HepG2 (cell line): Measurements from ENCODE around the gene ZC3H12A. TPM values are rescaled to one million over a fixed set of nuclear protein-coding genes. Genes with fewer than 3 reads are reported as not detected.

Source experiments
- ATF2 ChIP-seq: sonication (generic); formaldehyde crosslinking; IDR thresholded peaks from 2 replicates; pipeline ENCODE4 v1.4.0; 2020; ENCODE audit warnings: missing genetic modification reagents
- CTCF ChIP-seq: sonication (generic); formaldehyde crosslinking; IDR thresholded peaks from 2 replicates; pipeline ENCODE4 v1.5.0; 2020; ENCODE audit warnings: mild to moderate bottlenecking, missing genetic modification reagents, moderate library complexity
- GABPB1 ChIP-seq: IDR thresholded peaks from 2 replicates; pipeline ENCODE4 v1.6.1; 2016; ENCODE audit warnings: mild to moderate bottlenecking, missing genetic modification reagents, moderate library complexity, missing compliant biosample characterization
- IKZF5 ChIP-seq: IDR thresholded peaks from 2 replicates; pipeline ENCODE4 v1.6.1; 2018; ENCODE audit warnings: missing genetic modification reagents, mild to moderate bottlenecking, missing compliant biosample characterization
- IRF9 ChIP-seq: sonication (generic); formaldehyde crosslinking; IDR thresholded peaks from 2 replicates; pipeline ENCODE4 v1.8.0; 2022; ENCODE audit warnings: missing genetic modification reagents, mild to moderate bottlenecking, borderline replicate concordance
- KMT2A ChIP-seq: sonication (generic); formaldehyde crosslinking; IDR thresholded peaks from 2 replicates; pipeline ENCODE4 v1.4.0; 2020; ENCODE audit warnings: missing genetic modification reagents
- NR2F6 ChIP-seq, 2 experiments: IDR thresholded peaks; 2 replicates each; pipeline ENCODE4 v1.6.1; 2016; ENCODE audit warnings: antibody characterized with exemption in 1 of 2, mild to moderate bottlenecking in 1 of 2
- POLR2G ChIP-seq: fragments of 200-400 bp; formaldehyde crosslinking; IDR thresholded peaks from 2 replicates; pipeline ENCODE4 v1.6.1; 2018; ENCODE audit warnings: mild to moderate bottlenecking, low read depth, low read length, moderate library complexity
- RAD21 ChIP-seq: fragments of 450-650 bp; formaldehyde crosslinking; IDR thresholded peaks from 2 replicates; pipeline ENCODE4 v1.5.0; 2020; ENCODE audit warnings: mild to moderate bottlenecking
- STAG1 ChIP-seq: sonication (generic); formaldehyde crosslinking; IDR thresholded peaks from 2 replicates; pipeline ENCODE4 v1.4.0; 2020; ENCODE audit warnings: missing genetic modification reagents
- XRCC5 ChIP-seq: fragments of 200-400 bp; formaldehyde crosslinking; optimal IDR thresholded peaks from 2 replicates; pipeline ENCODE3; 2017; ENCODE audit warnings: mild to moderate bottlenecking, low read length
- ZBTB14 ChIP-seq: sonication (generic); formaldehyde crosslinking; IDR thresholded peaks from 2 replicates; pipeline ENCODE4 v1.4.0; 2020; ENCODE audit warnings: missing genetic modification reagents
- ZNF543 ChIP-seq: sonication (generic); formaldehyde crosslinking; IDR thresholded peaks from 2 replicates; pipeline ENCODE4 v1.4.0; 2020; ENCODE audit warnings: mild to moderate bottlenecking, missing genetic modification reagents
- ZNF687 ChIP-seq: sonication (generic); formaldehyde crosslinking; IDR thresholded peaks from 2 replicates; pipeline ENCODE4 v1.5.1; 2020; ENCODE audit warnings: mild to moderate bottlenecking, missing genetic modification reagents, moderate library complexity
- ZUFSP ChIP-seq: sonication (generic); formaldehyde crosslinking; IDR thresholded peaks from 2 replicates; pipeline ENCODE4 v1.9.0; 2021; ENCODE audit warnings: missing genetic modification reagents, mild to moderate bottlenecking, borderline replicate concordance
- polyA plus RNA-seq, 8 experiments: library from polyadenylated mRNA; depleted of rRNA in 3 of 8; stranded (reverse) in 7 of 8; unstranded in 1 of 8; fragments of >200 nt; fragmentation: Illumina TruSeq in 4 of 8; extraction: Trizol in 4 of 8; gene quantifications; 2 replicates each; pipeline versions ENCODE4 v1.2.1 to v1.2.3, GENCODE V29; 2011 to 2016; ENCODE audit warnings: low read depth in 4 of 8, missing spikeins in 1 of 8, mixed read lengths in 1 of 8; ENCODE audit not compliant: insufficient read depth in 1 of 8
- total RNA-seq, 5 experiments: library from RNA; depleted of rRNA; stranded (reverse); fragments of >200 nt; fragmentation: Illumina TruSeq; extraction: Trizol; gene quantifications; 2 replicates each; pipeline ENCODE4 v1.2.3, GENCODE V29; 2016; ENCODE audit warnings: low read depth in 1 of 5

The ZC3H12A gene
- total and polyA plus RNA-seq, 2 of the 13 experiments (the other 11 are each of a cell fraction or from before 2014, with no cell fraction given) = 6.8 to 13.3 TPM

GRCh38 chr1:37434292-37435225 is 39.8 kb upstream of the ZC3H12A start (continued):
- TF ChIP-seq IRF9 (CRISPR knock-in tag) (no peak), ATF2 (CRISPR knock-in tag) (no peak), ZNF543 (CRISPR knock-in tag) (no peak), STAG1 (peak; percentile 89), ZNF687 (CRISPR knock-in tag) (peak; percentile 38), ZBTB14 (CRISPR knock-in tag) (no peak), XRCC5 (peak; percentile 77), NR2F6 (IDR thresholded peaks at IDR 0.05) (no peak), NR2F6 (CRISPR knock-in tag; IDR thresholded peaks at IDR 0.05) (no peak), RAD21 (CRISPR knock-in tag) (peak; percentile 86), IKZF5 (CRISPR knock-in tag) (no peak), POLR2G (no peak), KMT2A (CRISPR knock-in tag) (no peak), CTCF (peak; percentile 94), GABPB1 (CRISPR knock-in tag) (peak; percentile 19; the same call in 1 of the 2 replicates), ZUFSP (no peak)
